Liver (tissue), 9 donors: ENCODE measurements around the gene MT1M. TPM values are rescaled to one million over a fixed set of nuclear protein-coding genes. Genes with fewer than 3 reads are reported as not detected.

Experiments
- DNase-seq: peaks from one replicate; pipeline ENCODE4 v3.0.0-alpha.2; 2017; ENCODE audit warnings: low spot score
- H3K27ac ChIP-seq, 2 donors: one replicate each; pipeline ENCODE4 v1.7.0; 2013; ENCODE audit warnings: inconsistent platforms in 2 of 2, low read length in 2 of 2, control low read depth in 1 of 2, low read depth in 1 of 2, mild to moderate bottlenecking in 1 of 2
- H3K27me3 ChIP-seq, 4 donors: one replicate each; pipeline versions ENCODE4 v1.6.1 to v1.7.0; 2013; ENCODE audit warnings: low read length in 3 of 4, inconsistent platforms in 1 of 4, mild to moderate bottlenecking in 1 of 4, moderate library complexity in 1 of 4; ENCODE audit not compliant: control insufficient read depth in 4 of 4, insufficient read depth in 4 of 4
- H3K36me3 ChIP-seq, 4 donors: one replicate each; pipeline versions ENCODE4 v1.6.1 to v1.7.0; 2013; ENCODE audit warnings: low read length in 3 of 4, mild to moderate bottlenecking in 3 of 4, low read depth in 1 of 4, moderate library complexity in 1 of 4; ENCODE audit not compliant: control insufficient read depth in 4 of 4, insufficient read depth in 3 of 4
- H3K4me1 ChIP-seq, 4 donors: one replicate each; pipeline versions ENCODE4 v1.6.1 to v1.7.0; 2013; ENCODE audit warnings: low read length in 3 of 4, mild to moderate bottlenecking in 3 of 4, moderate library complexity in 1 of 4; ENCODE audit not compliant: control insufficient read depth in 4 of 4, insufficient read depth in 4 of 4
- H3K4me3 ChIP-seq, 3 donors: one replicate each; pipeline versions ENCODE4 v1.6.1 to v1.7.0; 2013; ENCODE audit warnings: low read length in 3 of 3, control low read depth in 1 of 3, low read depth in 1 of 3, mild to moderate bottlenecking in 1 of 3
- H3K9ac ChIP-seq, 2 donors: one replicate each; pipeline ENCODE4 v1.7.0; 2013; ENCODE audit warnings: low read length in 2 of 2, mild to moderate bottlenecking in 2 of 2, moderate library complexity in 2 of 2, control low read depth in 1 of 2, low read depth in 1 of 2
- H3K9me3 ChIP-seq, 4 donors: one replicate each; pipeline versions ENCODE4 v1.6.1 to v1.7.0; 2013; ENCODE audit warnings: low read length in 3 of 4; ENCODE audit not compliant: control insufficient read depth in 4 of 4
- EGR1 ChIP-seq, 2 donors: IDR thresholded peaks; 2 replicates each; pipeline ENCODE4 v1.6.1; 2016 to 2018; ENCODE audit warnings: antibody characterized with exemption in 2 of 2, low read depth in 2 of 2
- FOXA1 ChIP-seq: IDR thresholded peaks from 2 replicates; pipeline ENCODE4 v1.6.1; 2016; ENCODE audit warnings: antibody characterized with exemption
- FOXA2 ChIP-seq: IDR thresholded peaks from 2 replicates; pipeline ENCODE4 v1.6.1; 2016; ENCODE audit warnings: antibody characterized with exemption
- GABPA ChIP-seq, 2 donors: IDR thresholded peaks in 1 of 2; conservative IDR thresholded peaks in 1 of 2; 2 replicates each; pipeline ENCODE4 v1.6.1; 2016; ENCODE audit warnings: antibody characterized with exemption in 2 of 2, mild to moderate bottlenecking in 1 of 2, moderate library complexity in 1 of 2
- JUND ChIP-seq, 2 donors: IDR thresholded peaks; 2 replicates each; pipeline ENCODE4 v1.6.1; 2016; ENCODE audit warnings: antibody characterized with exemption in 2 of 2
- NR2F2 ChIP-seq: IDR thresholded peaks from 2 replicates; pipeline ENCODE4 v1.6.1; 2016; ENCODE audit warnings: antibody characterized with exemption
- RXRA ChIP-seq, 2 donors: IDR thresholded peaks; 2 replicates each; pipeline ENCODE4 v1.6.1; 2017 to 2018; ENCODE audit warnings: antibody characterized with exemption in 2 of 2, mild to moderate bottlenecking in 1 of 2
- SP1 ChIP-seq: IDR thresholded peaks from 2 replicates; pipeline ENCODE4 v1.6.1; 2018; ENCODE audit warnings: antibody characterized with exemption, mild to moderate bottlenecking
- WGBS: extraction: QIAGEN DNeasy Blood & Tissue Kit; methylation state at CpG from one replicate; pipeline ENCODE4 v1.1.7; 2013; 5-methylcytosine and 5-hydroxymethylcytosine counted together
- polyA plus RNA-seq, 2 donors: library from polyadenylated mRNA; stranded (reverse) in 1 of 2; unstranded in 1 of 2; fragments of 200-250 nt in 1 of 2; fragments of >200 nt in 1 of 2; fragmentation: Nextera tagmentation in 1 of 2; extraction: Ambion mirVana in 1 of 2; gene quantifications; one replicate each; pipeline versions ENCODE4 v1.2.1 to v1.2.3, GENCODE V29; 2013 to 2015
- total RNA-seq, 2 donors: library from RNA; depleted of rRNA; stranded (reverse); fragments of >200 nt; gene quantifications; one replicate each; pipeline ENCODE4 v1.2.3, GENCODE V29; 2014
- TF ChIP-seq, protein P1 (sequence below): IDR thresholded peaks from 2 replicates; pipeline ENCODE4 v1.6.1; 2016; ENCODE audit warnings: antibody characterized with exemption, mild to moderate bottlenecking
- TF ChIP-seq, protein P2 (sequence below): IDR thresholded peaks from 2 replicates; pipeline ENCODE4 v1.6.1; 2016; ENCODE audit warnings: antibody characterized with exemption
- TF ChIP-seq, protein P3 (sequence below): fragments of 150-350 bp; IDR thresholded peaks from 2 replicates; pipeline ENCODE4 v1.5.1; 2017; ENCODE audit warnings: improper control_type of control experiment, low read depth, low read length; ENCODE audit not compliant: missing input control
- donor health status: healthy.
- donor health status: healthy.
- donor health status: healthy.
- donor health status: healthy.
- donor health status: healthy.

MT1M gene
- total and polyA plus RNA-seq, 4 donors: 20.4 to 343 (median 194) TPM

DNA sequence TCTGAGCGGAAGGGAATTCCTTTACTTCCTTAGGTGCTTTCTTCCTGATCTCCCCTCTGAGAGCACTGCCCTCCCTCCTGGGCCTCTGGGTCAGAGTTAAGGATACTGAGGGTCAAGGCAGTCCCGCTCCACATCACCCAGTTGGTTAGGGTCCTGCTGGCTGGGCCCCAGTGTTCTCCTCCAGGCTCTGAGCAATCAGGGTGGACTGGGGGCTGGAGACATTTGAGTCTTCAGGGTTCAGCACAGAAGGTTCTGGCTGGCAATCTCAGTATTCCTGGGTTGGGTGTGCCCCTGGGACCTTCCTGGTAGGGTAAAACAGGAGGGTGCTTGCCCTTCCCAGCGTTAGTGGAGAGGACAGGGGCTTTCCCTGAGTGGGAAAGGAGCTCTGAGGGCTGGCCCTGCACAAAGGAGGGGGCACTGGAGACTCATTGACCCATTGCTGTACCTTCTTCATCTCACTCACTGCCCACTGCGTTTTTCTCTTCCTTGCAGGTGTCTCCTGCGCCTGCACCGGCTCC is 448 bp downstream of the MT1M start (continued):
- TF ChIP-seq, protein P1, sequence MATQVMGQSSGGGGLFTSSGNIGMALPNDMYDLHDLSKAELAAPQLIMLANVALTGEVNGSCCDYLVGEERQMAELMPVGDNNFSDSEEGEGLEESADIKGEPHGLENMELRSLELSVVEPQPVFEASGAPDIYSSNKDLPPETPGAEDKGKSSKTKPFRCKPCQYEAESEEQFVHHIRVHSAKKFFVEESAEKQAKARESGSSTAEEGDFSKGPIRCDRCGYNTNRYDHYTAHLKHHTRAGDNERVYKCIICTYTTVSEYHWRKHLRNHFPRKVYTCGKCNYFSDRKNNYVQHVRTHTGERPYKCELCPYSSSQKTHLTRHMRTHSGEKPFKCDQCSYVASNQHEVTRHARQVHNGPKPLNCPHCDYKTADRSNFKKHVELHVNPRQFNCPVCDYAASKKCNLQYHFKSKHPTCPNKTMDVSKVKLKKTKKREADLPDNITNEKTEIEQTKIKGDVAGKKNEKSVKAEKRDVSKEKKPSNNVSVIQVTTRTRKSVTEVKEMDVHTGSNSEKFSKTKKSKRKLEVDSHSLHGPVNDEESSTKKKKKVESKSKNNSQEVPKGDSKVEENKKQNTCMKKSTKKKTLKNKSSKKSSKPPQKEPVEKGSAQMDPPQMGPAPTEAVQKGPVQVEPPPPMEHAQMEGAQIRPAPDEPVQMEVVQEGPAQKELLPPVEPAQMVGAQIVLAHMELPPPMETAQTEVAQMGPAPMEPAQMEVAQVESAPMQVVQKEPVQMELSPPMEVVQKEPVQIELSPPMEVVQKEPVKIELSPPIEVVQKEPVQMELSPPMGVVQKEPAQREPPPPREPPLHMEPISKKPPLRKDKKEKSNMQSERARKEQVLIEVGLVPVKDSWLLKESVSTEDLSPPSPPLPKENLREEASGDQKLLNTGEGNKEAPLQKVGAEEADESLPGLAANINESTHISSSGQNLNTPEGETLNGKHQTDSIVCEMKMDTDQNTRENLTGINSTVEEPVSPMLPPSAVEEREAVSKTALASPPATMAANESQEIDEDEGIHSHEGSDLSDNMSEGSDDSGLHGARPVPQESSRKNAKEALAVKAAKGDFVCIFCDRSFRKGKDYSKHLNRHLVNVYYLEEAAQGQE: no peak
- no peak for TF ChIP-seq FOXA2
- no peak for TF ChIP-seq GABPA (IDR thresholded peaks at IDR 0.05 in 1 of 2, conservative IDR thresholded peaks at IDR 0.05 in 1 of 2)
- TF ChIP-seq, protein P2, sequence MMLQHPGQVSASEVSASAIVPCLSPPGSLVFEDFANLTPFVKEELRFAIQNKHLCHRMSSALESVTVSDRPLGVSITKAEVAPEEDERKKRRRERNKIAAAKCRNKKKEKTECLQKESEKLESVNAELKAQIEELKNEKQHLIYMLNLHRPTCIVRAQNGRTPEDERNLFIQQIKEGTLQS: no peak
- no peak for TF ChIP-seq EGR1 (IDR thresholded peaks at IDR 0.05; ENCODE audit: low read depth in 2 of 2)
- no peak for TF ChIP-seq JUND (IDR thresholded peaks at IDR 0.05)

- H3K27me3 ChIP-seq: no peaks in the 10 kb centered on the region
- peaks cover 2 to 31% (median 8%) of the 10 kb centered on the region in 4 donors for H3K4me1 ChIP-seq
- WGBS: 56% methylated on average over 7 of the region's 7 CpGs
- no peak for DNase-seq
- TF ChIP-seq EGR1 (IDR thresholded peaks at IDR 0.05; ENCODE audit: low read depth in 2 of 2) (no peak), NR2F2 (no peak), FOXA1 (no peak), GABPA (IDR thresholded peaks at IDR 0.05 in 1 of 2, conservative IDR thresholded peaks at IDR 0.05 in 1 of 2) (no peak), FOXA2 (no peak), RXRA (IDR thresholded peaks at IDR 0.05) (no peak), JUND (IDR thresholded peaks at IDR 0.05) (no peak), SP1 (no peak)
- TF ChIP-seq, protein P1: no peak
- TF ChIP-seq, protein P2: no peak
- TF ChIP-seq, protein P3, sequence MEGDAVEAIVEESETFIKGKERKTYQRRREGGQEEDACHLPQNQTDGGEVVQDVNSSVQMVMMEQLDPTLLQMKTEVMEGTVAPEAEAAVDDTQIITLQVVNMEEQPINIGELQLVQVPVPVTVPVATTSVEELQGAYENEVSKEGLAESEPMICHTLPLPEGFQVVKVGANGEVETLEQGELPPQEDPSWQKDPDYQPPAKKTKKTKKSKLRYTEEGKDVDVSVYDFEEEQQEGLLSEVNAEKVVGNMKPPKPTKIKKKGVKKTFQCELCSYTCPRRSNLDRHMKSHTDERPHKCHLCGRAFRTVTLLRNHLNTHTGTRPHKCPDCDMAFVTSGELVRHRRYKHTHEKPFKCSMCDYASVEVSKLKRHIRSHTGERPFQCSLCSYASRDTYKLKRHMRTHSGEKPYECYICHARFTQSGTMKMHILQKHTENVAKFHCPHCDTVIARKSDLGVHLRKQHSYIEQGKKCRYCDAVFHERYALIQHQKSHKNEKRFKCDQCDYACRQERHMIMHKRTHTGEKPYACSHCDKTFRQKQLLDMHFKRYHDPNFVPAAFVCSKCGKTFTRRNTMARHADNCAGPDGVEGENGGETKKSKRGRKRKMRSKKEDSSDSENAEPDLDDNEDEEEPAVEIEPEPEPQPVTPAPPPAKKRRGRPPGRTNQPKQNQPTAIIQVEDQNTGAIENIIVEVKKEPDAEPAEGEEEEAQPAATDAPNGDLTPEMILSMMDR: no peak
- H3K9me3 ChIP-seq: no peaks in the 10 kb centered on the region
- no peaks in the 10 kb centered on the region for H3K36me3 ChIP-seq
- H3K9ac ChIP-seq: peak overlapping the region in 1 of 2 donors; percentile 84
- H3K4me3 ChIP-seq: peak overlapping the region in 2 of 3 donors; percentile 93 to 95
- peak overlapping the region; percentile 84 to 87 for H3K27ac ChIP-seq
These were observed 1.1 kb downstream of the MT1M start for GRCh38 chr16:56633535-56633934.
